HG03196 (cell line): ENCODE measurements around the gene KAT5.
"Not testable (repeated sequence)": the region's sequence is repeated elsewhere in the genome, so short reads cannot be mapped to it uniquely, and the experiment has no call there.

ENCODE experiments used
- ATAC-seq: cut with Tn5 transposase; IDR thresholded peaks from one replicate; pipeline ENCODE4 v1.9.1; 2021; ENCODE audit not compliant: unreplicated experiment

Gene KAT5

DNA sequence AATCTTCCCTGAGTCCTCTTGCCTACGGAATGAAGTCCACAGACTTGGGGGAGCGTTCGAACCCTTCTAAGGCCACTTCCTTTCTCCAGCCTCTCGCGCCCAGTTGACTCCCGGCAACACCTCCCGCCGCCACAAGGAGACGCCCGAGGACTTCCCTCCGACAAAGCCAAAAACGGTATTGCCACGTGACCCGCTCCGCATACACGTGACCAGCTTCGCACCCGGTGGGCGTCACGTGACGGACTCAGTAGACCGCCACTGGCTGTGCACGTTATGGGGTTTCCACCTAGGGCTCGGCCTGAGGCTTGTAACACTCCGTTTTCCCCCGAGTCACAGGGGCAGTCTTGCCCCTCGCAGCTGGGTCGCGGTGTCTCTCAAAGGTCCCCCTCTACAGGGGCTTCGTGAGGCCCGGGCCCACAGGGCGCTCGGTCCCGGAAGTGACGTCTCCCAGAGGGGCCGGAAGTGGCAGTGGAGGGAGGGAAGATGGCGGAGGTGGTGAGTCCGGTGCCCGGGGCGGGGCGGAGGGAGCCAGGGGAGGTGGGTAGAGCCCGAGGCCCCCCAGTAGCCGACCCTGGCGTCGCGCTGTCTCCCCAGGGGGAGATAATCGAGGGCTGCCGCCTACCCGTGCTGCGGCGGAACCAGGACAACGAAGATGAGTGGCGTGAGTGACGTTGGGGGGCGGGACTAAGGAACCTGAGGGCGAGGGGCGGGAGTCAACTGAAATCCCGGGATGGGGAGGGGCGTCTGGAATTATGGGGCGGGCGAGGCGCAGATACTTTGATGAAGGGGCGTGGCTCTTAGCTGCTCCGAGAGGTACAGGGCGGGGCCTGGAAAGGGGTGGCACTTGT, at the start of gene KAT5:
KAT5 (plus strand) TSS at position 468 of the 848 bp plus-strand sequence; CDS start at position 484, 16 bp downstream.
- ATAC-seq: peak; percentile 76

GRCh38 chr11:65662799-65663638, 49.0 kb upstream of the KAT5 start, which contains the start of gene RELA:
RELA (minus strand) TSS chr11:65662916; CDS start chr11:65662832, 84 bp downstream.
- peak; percentile 87 for ATAC-seq

DNA sequence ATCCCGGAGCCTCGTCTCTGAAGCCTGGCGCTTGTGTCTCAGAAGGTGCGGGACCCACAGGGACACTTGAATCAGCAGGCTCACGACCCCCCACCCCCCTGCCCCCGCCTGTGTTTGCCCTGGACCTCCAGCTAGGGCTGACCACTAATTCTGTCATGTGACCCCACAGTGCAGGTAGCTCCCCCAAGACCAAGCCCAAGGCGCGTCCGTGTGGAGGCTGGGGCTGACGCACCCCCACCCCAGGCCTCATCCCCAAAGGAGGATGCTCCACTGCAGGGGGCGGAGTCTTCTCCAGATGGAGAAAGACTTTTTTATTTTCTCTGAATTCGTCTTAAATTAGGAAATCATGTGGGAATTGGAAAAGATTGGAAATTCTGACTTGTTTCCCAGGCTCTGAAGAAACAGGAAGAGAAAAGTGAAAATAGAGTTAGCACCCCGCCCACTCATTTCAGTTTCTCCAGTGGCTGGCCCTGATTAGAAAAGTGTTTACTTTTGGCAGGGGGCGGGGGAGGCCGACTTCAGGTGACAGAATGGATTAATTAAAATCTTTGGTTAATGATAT, 48.3 kb upstream of the KAT5 start:
- ATAC-seq: peak; percentile 27

DNA sequence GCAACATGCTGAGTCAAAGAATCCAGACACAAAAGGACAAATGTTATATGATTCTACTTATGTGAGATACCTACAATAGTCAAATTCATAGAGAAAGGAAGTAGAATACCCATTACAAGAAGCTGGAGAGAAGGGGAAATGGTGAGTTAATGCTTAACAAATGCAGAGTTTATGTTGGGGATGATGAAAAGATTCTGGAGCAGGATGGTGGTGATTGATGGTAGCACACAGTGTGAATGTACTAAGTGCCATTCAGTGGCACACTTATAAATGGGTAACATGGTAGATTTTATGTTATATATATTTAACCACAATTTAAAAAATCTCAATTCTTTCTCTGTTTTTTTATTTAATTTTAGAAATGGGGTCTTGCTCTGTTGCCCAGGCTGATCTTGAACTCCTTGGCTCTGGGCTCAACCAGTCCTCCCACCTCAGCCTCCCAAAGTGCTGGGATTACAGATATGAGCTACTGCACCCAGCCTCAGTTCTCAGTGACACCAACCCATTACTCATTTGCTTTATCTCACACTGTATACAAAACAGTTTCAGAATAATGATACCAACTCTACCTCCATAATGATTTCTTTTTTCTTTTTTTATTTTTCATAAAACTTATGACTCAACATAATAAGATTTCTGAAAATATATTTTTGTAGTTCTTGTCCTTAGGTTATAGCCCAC, 39.7 kb upstream of the KAT5 start:
- ATAC-seq: no peak

DNA sequence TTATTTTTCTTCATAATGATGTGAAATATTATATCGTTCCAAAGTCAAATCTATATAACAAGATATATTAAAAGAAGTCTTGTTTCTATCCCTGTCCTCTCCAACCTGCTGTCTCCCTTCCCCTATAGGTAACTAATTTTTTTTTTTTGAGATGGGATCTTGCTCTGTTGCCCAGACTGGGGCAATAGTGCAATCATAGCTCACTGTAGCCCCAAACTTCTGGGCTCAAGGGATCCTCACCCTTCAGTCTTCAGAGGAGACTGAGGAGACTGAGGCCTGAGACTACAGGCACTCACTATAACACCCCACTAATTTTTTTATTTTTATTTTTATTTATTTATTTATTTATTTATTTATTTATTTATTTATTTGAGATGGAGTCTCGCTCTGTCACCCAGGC, 39.1 kb upstream of the KAT5 start:
- no peak for ATAC-seq

GRCh38 chr11:65680192-65680743, 31.8 kb upstream of the KAT5 start:
- ATAC-seq: no peak

GRCh38 chr11:65683480-65683879, 28.6 kb upstream of the KAT5 start:
- not testable (repeated sequence) for ATAC-seq

DNA sequence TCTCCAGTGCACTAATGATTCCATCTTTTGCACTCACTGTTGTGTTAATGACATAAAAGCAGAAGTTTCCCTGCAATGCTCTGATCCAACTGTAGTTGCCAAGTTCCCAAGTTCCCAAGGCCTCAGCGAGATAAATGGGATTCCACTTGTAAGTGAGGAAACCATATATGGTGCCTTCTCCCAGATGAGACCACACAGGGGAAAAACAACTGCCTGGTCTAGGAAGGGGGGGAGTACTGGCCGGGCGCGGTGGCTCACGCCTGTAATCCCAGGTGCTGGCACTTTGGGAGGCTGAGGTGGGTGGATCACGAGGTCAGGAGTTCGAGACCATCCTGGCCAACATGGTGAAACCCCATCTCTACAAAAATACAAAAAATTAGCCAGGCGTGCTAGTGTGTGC, 26.1 kb upstream of the KAT5 start:
- no peak for ATAC-seq

DNA sequence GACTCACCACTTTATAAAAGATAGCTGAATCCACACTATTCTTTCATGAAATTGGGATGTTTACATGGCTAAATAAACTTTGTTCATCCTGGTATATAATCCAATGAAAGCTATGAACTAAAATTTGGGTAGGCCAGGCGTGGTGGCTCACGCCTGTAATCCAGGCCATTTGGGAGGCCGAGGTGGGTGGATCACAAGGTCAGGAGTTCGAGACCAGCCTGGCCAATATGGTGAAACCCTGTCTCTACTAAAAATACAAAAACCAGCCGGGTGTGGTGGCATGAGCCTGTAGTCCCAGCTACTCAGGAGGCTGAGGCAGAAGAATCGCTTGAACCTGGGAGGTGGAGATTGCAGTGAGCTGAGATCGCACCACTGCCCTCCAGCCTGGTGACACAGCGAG, 20.2 kb upstream of the KAT5 start:
- ATAC-seq: not testable (repeated sequence)

GRCh38 chr11:65692367-65692766, 19.7 kb upstream of the KAT5 start:
- no peak for ATAC-seq

- no peak for ATAC-seq
Measured at GRCh38 chr11:65695459-65696241, 16.4 kb upstream of the KAT5 start.

GRCh38 chr11:65696802-65697552, 15.1 kb upstream of the KAT5 start:
- ATAC-seq: no peak

DNA sequence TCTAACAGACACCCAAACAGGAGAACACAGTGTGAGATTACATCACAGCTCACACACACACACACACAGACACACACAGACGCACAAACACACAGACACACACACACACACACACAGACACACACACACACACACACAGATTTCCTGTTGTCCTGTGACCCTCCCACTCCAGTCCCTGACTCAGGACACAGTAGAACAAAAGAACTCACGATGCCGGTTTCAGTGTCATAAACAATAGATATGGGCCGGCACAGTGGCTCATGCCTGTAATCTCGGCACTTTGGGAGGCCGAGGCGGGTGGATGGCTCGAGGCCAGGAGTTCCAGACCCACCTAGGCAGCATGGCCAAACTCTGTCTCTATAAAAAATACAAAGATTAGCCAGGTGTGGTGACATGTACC, 13.8 kb upstream of the KAT5 start:
- ATAC-seq: no peak

GRCh38 chr11:65699306-65699705, 12.7 kb upstream of the KAT5 start:
- ATAC-seq: no peak

DNA sequence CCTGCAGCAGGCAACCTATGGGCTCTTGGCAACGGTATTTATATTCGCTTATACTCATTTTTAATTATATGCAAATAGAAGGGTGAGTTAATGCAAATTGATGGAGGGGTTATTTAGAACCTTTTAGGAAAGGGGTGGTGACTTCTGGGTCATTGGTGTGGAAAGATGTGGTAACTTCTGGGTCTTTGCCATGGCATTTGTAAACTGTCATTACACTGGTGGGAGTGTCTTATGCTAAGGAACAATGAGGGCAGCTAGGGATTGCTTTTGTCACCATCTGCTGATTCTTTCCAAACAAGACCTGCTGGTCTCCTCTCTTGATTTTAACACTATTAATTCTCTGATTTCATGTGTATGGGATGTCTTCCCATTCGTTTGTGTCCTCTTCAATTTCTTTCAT, 11.7 kb upstream of the KAT5 start:
- no peak for ATAC-seq

DNA sequence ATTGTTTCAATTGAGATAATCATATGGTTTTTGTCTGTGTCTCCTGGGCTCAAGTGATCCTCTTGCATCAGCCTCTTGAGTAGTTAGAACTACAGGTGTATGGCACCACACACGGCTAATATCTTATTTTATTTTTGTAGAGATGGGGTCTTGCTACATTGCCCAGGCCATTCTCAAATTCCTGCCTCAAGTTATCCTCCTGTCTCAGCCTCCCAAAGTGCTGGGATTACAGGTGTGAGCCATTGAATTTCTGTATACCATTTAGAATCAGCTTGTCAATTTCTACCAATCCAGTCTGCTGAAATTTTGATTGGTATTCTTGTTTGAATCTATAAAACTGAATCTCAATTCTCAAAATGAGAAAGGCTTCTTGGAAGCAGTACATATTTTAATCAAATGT, 10.4 kb upstream of the KAT5 start:
- no peak for ATAC-seq

- ATAC-seq: no peak
Measured at GRCh38 chr11:65703846-65704245, 8.2 kb upstream of the KAT5 start.

DNA sequence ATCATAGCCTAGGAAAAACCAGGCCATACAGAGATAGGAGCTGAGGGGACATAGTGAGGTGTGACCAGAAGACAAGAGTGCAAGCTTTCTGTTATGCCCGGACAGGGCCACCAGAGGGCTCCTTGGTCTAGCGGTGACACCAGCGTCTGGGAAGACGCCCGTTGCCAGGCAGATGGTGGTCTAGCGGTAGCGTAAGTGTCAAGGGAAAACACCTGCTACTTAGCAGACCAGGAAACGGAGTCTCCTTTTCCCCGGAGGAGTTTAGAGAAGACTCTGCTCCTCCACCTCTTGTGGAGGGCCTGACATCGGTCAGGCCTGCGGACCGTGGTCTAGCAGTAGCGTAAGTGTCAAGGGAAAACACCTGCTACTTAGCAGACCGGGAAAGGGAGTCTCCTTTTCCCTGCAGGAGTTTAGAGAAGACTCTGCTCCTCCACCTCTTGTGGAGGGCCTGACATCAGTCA, 5.7 kb upstream of the KAT5 start:
- not testable (repeated sequence) for ATAC-seq

DNA sequence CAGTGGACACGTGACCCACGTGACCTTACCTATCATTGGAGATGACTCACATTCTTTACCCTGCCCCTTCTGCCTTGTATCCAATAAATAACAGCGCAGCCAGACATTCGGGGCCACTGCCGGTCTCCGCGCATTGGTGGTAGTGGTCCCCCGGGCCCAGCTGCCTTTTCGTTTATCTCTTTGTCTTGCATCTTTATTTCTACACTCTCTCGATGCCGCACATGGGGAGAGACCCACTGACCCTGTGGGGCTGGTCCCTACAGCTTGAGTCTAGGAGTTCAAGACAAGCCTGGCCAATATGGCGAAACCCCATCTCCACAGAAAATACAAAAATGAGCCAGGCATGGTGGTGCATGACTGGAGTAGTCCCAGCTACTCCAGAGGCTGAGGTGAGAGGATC, 5.0 kb upstream of the KAT5 start:
- ATAC-seq: not testable (repeated sequence)
